Measurements from ENCODE around the gene SNX17.
"Not testable (repeated sequence)": the region's sequence is repeated elsewhere in the genome, so short reads cannot be mapped to it uniquely, and the experiment has no call there.

SNX17 gene

DNA sequence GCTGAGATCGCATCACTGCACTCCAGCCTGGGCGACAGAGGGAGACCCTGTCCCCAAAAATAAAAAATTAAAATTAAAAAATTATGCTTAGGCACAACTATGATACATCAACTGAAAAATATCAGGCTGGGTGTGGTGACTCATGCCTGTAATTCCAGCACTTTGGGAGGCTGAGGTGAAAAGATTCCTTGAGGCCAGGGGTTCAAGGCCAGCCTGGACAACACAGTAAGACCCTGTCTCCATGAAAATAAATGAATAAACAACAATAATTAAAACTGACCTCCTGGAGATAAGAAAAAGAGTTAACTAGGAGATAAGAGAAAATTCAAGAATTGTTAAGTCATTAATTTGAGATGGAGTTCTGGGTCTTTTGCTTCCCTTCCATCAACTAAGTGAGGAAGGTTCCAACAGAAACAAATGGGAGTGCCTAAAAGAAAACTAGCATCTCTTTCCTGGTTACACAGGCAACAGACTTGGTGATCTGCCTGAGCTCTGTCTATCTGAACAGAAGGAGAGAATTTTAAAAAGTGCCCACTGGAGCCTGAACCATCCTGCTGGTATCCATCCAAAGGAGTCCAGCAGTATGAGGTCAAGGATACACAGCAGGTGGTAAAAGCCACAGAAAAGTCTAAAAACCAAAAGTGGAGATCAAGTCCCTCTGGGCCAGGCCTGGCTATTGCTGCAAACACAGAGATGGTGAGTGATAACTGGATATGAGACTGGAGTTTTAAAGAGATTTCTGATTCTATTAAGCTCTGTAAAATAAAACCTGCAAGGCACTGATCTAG, 30.1 kb downstream of the SNX17 start:
- peak; percentile 22 for DNase-seq

DNA sequence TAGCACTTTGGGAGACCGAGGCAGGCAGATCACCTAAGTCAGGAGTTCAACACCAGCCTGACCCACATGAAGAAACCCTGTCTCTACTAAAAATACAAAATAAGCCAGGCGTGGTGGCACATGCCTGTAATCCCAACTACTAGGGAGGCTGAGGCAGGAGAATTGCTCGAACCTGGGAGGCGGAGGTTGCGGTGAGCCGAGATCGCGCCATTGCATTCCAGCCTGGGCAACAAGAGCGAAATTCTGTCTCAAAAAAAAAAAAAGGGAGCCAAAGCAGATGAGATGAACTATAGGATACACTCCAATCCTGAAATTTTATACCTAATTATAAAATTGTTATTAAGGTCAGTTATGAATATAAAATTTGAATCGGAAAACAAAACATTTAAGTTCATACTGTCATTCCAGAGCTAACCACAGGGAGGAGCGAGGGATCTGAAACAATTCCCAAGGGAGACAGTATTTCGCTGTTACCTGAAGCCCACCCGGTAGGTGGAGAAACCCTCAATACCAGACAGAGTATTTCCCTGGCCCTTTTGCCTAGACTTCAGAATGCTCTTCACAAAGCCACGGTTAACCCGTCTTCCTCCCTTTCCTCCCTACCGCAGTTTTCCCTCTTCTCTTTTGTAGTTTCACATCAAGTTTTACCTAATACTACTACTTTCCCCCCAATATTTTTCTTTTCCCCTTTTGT, 37.5 kb downstream of the SNX17 start:
- peak; percentile 54 for DNase-seq

- DNase-seq, result peak; percentile 32
These were observed 38.3 kb downstream of the SNX17 start for GRCh38 chr2:27408601-27409320.

GRCh38 chr2:27409321-27410073, 39.1 kb downstream of the SNX17 start, which contains the start of gene PPM1G:
Gene PPM1G (minus strand): TSS chr2:27409591. CDS start chr2:27409422, 169 bp downstream.
- peak; percentile 92 for DNase-seq

DNA sequence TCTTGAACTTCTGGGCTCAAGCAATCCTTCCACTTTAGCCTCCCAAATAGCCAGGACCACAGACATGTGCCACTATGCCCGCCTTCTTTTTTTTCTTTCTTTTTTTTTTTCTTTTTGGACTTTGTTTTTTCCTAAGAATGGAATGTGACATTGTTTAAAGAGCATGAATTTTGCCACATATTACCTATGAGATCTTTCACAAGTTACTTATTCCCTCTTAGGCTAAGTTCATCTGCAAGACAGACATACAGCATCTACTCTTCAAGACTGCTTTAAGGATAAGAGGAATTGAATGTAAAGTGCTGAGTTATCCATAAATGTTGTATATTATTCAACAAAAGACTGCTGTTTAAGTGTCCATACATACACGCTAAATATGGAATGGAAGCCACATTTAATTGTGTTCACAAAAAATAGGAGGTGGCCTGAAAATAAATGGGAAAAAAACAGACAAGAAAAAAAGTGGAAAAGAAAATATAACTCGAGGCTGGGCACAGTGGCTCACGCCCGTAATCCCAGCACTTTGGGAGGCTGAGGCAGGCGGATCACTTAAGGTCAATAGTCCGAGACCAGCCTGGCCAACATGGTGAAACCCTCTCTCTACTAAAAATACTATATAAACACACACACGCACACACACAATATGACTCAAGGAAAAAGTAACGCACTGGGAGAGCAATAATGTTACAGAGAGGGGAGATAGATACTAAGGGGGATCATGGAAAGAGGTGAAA, 42.2 kb downstream of the SNX17 start:
- DNase-seq, result no peak

GRCh38 chr2:27416151-27416550, 45.7 kb downstream of the SNX17 start:
- DNase-seq, result no peak

DNA sequence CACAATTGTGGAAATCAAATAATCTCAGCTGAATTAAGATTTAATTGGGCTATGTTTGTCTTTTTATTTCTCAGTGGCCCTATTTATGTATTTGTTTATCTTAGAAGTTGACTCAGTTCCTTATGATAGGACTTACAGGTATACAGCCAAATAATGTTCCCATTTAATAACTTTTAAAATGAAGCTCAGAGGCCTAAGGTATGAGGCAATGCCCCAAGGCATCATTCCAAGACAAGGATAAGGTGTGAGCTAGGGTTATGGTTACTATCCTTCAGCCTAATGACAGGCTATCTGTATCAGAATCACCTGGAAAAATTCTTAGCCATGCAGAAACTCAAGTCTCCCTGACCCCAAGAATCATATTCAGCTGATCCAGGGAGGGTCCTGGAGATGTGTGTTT, 50.6 kb downstream of the SNX17 start:
- DNase-seq, result no peak

DNA sequence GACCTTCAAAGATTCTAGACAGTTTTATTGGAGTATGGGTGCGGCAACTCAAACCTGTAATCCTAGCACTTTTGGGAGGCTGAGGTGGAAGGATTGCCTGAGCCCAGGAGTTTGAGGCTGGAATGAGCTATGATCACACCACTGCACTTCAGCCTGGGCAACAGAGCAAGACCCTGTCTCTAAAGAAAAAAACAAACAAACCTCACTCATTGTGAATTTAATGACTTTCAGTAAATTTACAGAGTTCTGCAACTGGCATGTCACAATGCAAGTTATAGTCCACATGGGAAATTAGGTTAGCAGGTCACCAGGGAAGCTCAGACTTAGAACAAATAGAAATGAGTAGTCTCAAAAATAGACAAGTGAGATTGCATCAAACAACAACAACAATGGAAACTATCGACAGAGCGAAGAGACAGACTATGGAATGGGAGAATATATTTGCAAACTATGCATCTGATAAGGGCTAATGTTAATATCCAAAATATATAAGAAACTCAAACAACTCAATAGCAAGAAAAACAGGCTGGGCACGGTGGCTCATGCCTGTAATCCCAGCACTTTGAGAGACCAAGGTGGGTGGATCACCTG, 51.3 kb downstream of the SNX17 start:
- DNase-seq, result no peak

GRCh38 chr2:27422958-27423357, 52.5 kb downstream of the SNX17 start:
- no peak for DNase-seq

- not testable (repeated sequence) for DNase-seq
These were observed 54.6 kb downstream of the SNX17 start for GRCh38 chr2:27425039-27425438.

Data from EL (cell line).